ENCODE results near the gene PCF11.

The PCF11 gene

DNA sequence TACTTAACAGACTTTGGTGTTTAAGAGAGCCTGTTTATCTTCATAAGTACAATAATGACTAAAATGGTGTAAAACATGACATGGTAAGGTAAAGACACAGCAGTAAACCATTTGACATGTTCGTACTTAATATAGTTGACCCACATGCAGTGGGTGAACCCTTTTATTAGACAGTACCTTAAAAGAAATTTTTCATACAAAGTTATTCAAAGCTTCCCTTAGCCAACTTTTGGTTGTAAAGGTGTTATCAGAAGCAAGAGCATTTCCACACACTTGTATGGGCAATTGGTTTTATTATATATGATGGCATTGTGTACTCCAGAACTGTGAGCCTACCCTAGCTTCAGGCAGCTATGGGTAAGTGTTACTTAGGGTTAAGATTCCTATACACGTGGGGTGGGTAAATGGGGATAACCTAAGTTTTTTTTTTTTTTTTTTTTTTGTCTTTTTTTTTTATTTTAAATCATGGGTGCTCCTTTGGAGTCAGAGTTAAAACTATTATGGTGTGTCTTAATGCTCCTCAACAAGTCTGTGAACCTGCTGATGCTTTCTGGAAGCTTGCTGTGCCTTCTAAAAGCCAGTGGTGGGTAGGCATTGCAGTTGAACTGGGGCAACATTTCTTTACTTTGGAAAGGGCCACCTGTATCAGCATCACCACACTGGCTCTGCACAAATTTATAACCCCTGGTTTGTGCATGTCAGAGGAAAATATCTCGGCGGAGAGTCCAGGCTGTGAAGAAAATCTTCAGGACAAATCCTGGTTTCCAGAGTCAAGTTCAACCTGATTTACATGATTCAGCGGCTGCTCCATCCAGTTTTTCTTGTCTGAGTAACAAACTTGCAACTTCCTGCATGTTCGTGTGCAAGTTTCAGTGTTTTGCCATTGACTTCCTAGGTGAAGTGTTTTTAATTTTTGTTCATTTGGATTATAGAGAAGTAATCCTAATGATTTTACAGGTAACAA lies 3.3 kb downstream of the PCF11 start:
- DNase-seq (ENCODE audit: low read depth), result peak; percentile 38
- TF ChIP-seq, protein P1, sequence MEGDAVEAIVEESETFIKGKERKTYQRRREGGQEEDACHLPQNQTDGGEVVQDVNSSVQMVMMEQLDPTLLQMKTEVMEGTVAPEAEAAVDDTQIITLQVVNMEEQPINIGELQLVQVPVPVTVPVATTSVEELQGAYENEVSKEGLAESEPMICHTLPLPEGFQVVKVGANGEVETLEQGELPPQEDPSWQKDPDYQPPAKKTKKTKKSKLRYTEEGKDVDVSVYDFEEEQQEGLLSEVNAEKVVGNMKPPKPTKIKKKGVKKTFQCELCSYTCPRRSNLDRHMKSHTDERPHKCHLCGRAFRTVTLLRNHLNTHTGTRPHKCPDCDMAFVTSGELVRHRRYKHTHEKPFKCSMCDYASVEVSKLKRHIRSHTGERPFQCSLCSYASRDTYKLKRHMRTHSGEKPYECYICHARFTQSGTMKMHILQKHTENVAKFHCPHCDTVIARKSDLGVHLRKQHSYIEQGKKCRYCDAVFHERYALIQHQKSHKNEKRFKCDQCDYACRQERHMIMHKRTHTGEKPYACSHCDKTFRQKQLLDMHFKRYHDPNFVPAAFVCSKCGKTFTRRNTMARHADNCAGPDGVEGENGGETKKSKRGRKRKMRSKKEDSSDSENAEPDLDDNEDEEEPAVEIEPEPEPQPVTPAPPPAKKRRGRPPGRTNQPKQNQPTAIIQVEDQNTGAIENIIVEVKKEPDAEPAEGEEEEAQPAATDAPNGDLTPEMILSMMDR (IDR thresholded peaks at IDR 0.05; ENCODE audit: insufficient read depth, low read depth, low read length, missing control alignments), result no peak
- H3K4me3 ChIP-seq (ENCODE audit: low read depth, low read length), result peak overlapping the region; percentile 93

DNA sequence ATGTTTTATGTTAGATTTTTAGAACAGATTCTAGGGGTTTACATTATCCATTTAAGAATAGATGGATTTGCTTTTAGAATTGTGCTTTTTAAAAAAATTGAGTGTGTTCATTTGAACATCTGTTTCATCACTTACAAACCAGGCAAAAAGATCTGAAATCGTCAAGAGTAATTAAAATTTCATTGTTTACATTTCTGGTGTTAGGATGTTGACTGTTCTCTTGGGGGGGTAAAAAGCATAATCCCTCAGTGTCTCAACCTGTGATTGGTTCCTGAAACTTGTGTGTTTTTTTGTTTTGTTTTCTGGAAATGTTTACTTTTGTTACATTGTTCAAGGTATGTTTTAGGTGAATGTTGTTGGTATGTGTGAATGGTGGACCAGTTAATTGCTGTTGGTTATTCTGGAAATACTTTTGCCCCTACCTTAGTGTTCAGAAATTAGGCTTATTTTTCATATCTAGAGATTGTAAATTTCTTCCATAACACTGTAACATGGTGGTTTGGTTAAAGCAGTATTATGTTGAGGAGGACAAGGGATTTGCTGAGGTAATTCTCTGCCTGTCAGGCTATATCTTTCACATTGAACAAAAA lies 4.8 kb downstream of the PCF11 start:
- TF ChIP-seq, protein P1 (IDR thresholded peaks at IDR 0.05; ENCODE audit: insufficient read depth, low read depth, low read length, missing control alignments), result no peak
- peak overlapping the region; percentile 23; the same call in 1 of the 2 replicates for H3K4me3 ChIP-seq (ENCODE audit: low read depth, low read length)
- no peak for DNase-seq (ENCODE audit: low read depth)

DNA sequence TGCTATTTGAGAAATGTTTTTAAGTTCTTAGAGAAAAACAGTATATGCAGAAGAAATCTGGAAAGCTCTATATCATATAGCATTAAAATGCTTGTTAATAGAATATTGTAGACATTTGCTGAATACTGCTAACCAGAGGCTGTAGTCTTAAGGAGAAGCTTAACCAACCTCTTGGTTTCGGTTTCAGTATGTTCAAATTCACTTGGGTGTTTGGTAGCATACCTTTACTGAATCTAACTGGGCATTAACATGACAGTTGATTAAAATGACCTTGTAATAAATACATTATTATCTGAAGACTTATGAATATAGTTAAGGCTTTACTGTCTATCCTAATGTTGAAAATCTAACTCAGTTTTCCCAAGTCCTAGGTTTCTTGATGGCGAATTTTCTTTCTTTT lies 5.4 kb downstream of the PCF11 start:
- peak overlapping the region; percentile 15; the same call in 1 of the 2 replicates for H3K4me3 ChIP-seq (ENCODE audit: low read depth, low read length)

DNA sequence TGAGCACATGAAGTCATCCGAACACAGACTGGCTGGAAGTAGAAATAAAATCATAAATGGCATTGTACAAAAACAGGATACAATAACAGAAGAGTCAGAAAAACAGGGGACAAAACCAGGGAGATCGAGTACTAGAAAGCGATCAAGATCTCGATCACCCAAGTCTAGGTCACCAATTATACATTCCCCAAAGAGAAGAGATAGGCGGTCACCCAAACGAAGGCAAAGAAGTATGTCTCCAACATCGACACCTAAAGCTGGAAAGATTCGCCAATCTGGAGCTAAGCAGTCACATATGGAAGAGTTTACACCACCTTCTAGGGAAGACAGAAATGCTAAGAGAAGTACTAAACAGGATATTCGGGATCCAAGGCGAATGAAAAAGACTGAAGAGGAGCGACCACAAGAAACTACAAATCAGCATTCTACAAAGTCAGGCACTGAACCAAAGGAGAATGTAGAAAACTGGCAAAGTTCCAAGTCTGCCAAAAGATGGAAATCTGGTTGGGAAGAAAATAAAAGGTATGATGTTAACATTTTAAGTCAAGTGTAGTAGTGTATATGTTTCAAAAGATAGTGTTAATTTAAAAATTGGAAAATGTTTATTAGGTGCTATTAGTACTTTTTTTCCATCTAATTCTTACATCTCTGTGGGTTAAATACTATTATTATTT lies 9.4 kb downstream of the PCF11 start:
- TF ChIP-seq, protein P1 (IDR thresholded peaks at IDR 0.05; ENCODE audit: insufficient read depth, low read depth, low read length, missing control alignments), result no peak
- DNase-seq (ENCODE audit: low read depth), result no peak
- no peak overlapping the region for H3K4me3 ChIP-seq (ENCODE audit: low read depth, low read length)

More for the DNA sequence above, 5.4 kb downstream of the PCF11 start:
- TF ChIP-seq, protein P1 (IDR thresholded peaks at IDR 0.05; ENCODE audit: insufficient read depth, low read depth, low read length, missing control alignments), result no peak
- peak; percentile 60 for DNase-seq (ENCODE audit: low read depth)

DNA sequence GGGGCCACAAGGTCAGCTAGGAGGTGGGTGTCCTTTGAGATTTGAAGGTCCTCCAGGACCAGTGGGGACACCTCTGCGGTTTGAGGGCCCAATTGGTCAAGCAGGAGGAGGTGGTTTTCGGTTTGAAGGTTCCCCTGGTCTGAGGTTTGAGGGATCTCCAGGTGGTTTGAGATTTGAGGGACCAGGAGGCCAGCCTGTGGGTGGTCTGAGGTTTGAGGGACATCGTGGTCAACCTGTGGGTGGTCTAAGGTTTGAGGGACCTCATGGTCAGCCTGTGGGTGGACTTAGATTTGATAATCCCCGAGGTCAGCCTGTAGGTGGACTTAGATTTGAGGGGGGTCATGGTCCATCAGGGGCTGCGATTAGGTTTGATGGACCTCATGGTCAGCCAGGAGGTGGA lies 11.8 kb downstream of the PCF11 start:
- DNase-seq (ENCODE audit: low read depth), result no peak
- TF ChIP-seq, protein P1 (IDR thresholded peaks at IDR 0.05; ENCODE audit: insufficient read depth, low read depth, low read length, missing control alignments), result no peak
- no peak overlapping the region for H3K4me3 ChIP-seq (ENCODE audit: low read depth, low read length)

DNA sequence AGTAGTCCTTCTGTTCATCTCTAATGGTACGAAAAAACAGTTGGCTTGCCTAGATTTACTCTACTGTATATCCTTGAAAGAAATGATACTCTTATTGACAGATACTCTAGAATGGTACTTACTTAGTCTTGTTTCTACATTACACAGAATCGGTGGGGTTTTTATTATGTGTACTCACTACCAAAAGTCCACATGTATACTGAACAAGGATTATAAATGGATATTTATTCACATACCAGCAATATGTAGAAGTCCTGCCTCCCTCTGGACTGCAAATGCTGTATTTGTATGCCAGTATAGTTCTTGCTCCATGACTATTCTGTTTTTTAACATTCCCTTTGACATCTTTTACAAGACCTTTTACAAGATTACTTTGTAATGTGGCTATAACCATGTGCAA lies 13.9 kb downstream of the PCF11 start:
- TF ChIP-seq, protein P1 (IDR thresholded peaks at IDR 0.05; ENCODE audit: insufficient read depth, low read depth, low read length, missing control alignments), result no peak
- no peak for DNase-seq (ENCODE audit: low read depth)
- peak overlapping the region; percentile 19 for H3K4me3 ChIP-seq (ENCODE audit: low read depth, low read length)

All from GM12865 (cell line).